Measurements from ENCODE around the gene FAM13A.

Gene FAM13A

DNA sequence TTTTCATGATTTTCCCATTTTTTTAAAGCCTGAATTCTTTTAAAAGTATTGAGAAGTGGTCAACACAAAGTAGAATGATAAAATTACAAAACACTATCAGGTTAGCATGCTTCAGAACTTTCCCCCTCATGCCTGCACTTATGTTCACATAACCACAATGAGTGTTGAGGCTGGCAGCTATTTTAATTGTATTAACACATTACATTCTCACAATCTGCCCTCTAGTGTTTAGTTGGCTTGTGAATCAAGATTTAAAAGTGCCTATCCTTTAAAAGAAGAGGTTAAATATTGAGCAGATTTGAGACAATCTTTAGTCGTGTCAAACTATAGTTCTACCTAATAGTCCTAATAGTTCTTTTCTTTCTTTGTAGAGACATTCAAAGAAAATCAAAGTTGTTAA, 265.7 kb downstream of the FAM13A start:
- TF ChIP-seq, protein P1, sequence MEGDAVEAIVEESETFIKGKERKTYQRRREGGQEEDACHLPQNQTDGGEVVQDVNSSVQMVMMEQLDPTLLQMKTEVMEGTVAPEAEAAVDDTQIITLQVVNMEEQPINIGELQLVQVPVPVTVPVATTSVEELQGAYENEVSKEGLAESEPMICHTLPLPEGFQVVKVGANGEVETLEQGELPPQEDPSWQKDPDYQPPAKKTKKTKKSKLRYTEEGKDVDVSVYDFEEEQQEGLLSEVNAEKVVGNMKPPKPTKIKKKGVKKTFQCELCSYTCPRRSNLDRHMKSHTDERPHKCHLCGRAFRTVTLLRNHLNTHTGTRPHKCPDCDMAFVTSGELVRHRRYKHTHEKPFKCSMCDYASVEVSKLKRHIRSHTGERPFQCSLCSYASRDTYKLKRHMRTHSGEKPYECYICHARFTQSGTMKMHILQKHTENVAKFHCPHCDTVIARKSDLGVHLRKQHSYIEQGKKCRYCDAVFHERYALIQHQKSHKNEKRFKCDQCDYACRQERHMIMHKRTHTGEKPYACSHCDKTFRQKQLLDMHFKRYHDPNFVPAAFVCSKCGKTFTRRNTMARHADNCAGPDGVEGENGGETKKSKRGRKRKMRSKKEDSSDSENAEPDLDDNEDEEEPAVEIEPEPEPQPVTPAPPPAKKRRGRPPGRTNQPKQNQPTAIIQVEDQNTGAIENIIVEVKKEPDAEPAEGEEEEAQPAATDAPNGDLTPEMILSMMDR (IDR thresholded peaks at IDR 0.05; ENCODE audit: borderline replicate concordance, control extremely low read depth, extremely low read depth, insufficient read depth, missing control alignments), result no peak
- no peak for DNase-seq (ENCODE audit: low spot score)
- in situ Hi-C loops (cut with MboI; ENCODE audit: low sequenced_read_pairs, unreplicated experiment), result no loop called here

DNA sequence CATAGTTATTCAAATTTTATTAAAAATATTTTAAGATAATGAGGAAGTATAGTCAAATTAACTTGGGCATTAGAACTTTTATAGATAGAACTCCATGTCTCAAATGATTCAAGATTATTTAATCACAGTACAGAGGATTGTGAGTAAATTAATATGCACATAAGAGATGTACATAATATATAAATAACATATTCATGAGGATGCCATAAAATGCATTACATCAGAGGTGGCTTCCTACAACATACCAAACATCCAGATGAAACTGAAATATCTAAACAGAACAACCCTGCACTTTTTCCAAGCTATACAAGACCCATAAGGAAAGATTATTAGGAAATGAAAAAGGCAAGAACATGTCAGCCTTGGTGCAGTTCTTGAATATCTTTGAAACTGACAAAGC, 268.1 kb downstream of the FAM13A start:
- no peak for DNase-seq (ENCODE audit: low spot score)
- TF ChIP-seq, protein P1 (IDR thresholded peaks at IDR 0.05; ENCODE audit: borderline replicate concordance, control extremely low read depth, extremely low read depth, insufficient read depth, missing control alignments), result no peak
- in situ Hi-C loops (cut with MboI; ENCODE audit: low sequenced_read_pairs, unreplicated experiment), result no loop called here

DNA sequence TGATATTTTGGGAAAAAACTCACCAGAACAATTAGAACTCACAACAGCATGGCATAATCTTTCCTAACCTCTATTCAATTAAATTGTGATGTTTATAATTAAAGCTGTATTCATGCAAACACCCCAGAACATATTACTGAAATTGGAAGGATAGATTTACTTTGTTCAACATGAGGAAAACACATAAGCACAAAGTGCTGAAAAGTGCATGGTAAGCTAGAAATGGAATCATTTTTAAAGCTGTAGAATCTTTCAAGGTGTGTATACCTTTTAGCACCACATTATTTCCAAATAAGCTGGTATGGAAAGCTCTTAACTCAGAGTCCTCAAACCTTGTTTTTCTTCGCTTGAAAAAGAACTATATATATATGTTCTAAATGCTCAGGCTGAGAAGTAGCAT, 268.6 kb downstream of the FAM13A start:
- in situ Hi-C loops (cut with MboI; ENCODE audit: low sequenced_read_pairs, unreplicated experiment), result no loop called here
- DNase-seq (ENCODE audit: low spot score), result no peak
- TF ChIP-seq, protein P1 (IDR thresholded peaks at IDR 0.05; ENCODE audit: borderline replicate concordance, control extremely low read depth, extremely low read depth, insufficient read depth, missing control alignments), result no peak

DNA sequence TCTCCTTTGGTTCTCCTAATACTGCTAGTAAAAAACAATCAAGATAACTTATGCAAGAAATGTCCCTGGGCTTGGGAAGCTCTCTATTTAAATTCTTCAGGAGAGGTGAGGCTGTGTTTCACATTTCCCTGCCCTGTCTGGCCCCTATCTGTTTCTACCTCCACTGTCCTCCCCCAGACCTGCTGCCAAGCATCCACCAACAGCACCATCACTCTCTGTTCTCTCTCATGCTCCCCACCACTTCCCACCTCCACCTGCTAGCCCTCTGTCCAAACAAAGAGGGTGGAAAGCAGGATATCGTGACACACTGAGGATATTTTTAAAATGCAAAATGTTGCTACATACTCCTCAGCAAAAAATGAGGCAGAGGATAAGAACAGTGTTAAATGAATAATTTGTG, 271.0 kb downstream of the FAM13A start:
- in situ Hi-C loops (cut with MboI; ENCODE audit: low sequenced_read_pairs, unreplicated experiment), result no loop called here
- DNase-seq (ENCODE audit: low spot score), result no peak
- TF ChIP-seq, protein P1 (IDR thresholded peaks at IDR 0.05; ENCODE audit: borderline replicate concordance, control extremely low read depth, extremely low read depth, insufficient read depth, missing control alignments), result no peak

DNA sequence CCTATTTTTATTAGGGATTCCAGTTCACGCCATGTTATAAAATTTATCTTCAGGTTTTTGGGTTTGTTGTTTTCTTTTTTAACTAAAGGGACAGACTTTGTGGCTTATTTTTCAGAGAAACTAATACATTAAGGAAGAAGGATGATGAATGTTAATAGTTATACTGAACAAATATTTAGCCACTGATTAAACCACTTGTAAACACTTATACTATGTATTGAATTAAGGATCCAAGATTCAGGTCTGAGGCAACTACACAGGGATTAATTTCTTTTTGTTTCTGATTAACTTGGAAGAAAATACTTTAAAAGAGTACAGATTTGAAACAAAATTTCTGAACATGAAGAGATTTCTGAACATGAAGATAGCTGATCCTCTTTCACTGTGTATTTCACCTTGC, 276.6 kb downstream of the FAM13A start:
- no peak for DNase-seq (ENCODE audit: low spot score)
- TF ChIP-seq, protein P1 (IDR thresholded peaks at IDR 0.05; ENCODE audit: borderline replicate concordance, control extremely low read depth, extremely low read depth, insufficient read depth, missing control alignments), result no peak
- in situ Hi-C loops (cut with MboI; ENCODE audit: low sequenced_read_pairs, unreplicated experiment), result no loop called here

DNA sequence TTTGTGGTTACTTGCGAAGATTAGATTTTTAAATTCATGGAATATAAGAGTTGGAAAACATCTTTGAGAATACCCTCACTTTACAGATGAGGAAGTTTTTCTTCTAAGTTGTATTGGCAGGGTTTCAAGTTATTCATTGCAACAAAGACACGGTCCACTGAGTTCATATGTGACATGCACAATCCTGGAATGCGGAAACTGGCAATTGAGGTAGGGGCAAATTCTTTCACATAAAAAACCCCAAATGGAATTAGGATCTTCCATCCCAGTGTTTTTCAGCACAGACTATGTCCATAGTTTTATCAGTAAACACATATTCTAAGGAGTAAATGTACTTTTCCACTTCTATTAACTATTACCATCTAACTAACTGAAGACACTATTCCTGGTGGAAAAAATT, 277.6 kb downstream of the FAM13A start:
- TF ChIP-seq, protein P1 (IDR thresholded peaks at IDR 0.05; ENCODE audit: borderline replicate concordance, control extremely low read depth, extremely low read depth, insufficient read depth, missing control alignments), result no peak
- no peak for DNase-seq (ENCODE audit: low spot score)
- in situ Hi-C loops (cut with MboI; ENCODE audit: low sequenced_read_pairs, unreplicated experiment), result no loop called here

DNA sequence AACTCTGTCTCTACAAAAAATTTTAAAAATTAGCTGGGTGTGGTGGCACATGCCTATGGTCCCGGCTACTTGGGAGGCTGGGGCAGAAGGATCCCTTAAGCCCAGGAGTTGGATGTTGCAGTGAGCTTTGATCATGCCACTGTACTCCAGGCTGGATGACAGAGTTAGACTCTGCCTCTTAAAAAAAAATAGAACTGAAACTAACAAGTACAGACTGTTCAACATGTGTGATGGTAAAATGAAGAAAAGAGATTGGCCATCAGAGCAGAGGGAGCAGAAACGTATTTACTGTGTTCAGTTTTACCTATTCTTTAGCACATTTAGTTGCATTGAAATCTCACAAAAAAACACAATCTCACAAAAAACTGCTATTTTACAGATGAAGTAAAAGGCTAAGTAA, 281.5 kb downstream of the FAM13A start:
- TF ChIP-seq, protein P1 (IDR thresholded peaks at IDR 0.05; ENCODE audit: borderline replicate concordance, control extremely low read depth, extremely low read depth, insufficient read depth, missing control alignments), result no peak
- no peak for DNase-seq (ENCODE audit: low spot score)
- in situ Hi-C loops (cut with MboI; ENCODE audit: low sequenced_read_pairs, unreplicated experiment), result no loop called here

Data from GM13976 (cell line).